ENCODE measurements around the gene HORMAD2. TPM values are rescaled to one million over a fixed set of nuclear protein-coding genes. Genes with fewer than 3 reads are reported as not detected.

Gene HORMAD2
- total and polyA plus RNA-seq, 9 of the 15 experiments (the other 6 are each of a cell fraction or from before 2014, with no cell fraction given) = not detected

DNA sequence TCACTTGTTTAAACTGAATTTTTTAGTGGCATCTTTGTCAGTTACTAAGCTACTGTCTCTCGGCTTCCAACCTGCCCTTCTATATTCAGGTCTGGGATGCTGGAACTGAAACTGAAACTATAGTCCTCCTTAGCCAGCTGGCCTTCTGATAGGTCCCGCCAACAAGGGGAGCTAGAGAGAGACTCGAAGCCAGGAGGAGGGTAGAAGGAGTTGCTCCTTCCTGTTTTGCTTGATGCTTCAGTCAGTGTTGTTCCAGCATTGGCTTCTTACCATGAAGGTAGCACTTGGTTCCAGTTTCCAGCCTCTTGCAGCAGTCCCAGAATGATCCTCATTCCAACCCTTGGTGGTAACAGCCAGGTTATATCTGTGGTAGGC lies 32.9 kb upstream of the HORMAD2 start (continued):
- TF ChIP-seq, protein P1, sequence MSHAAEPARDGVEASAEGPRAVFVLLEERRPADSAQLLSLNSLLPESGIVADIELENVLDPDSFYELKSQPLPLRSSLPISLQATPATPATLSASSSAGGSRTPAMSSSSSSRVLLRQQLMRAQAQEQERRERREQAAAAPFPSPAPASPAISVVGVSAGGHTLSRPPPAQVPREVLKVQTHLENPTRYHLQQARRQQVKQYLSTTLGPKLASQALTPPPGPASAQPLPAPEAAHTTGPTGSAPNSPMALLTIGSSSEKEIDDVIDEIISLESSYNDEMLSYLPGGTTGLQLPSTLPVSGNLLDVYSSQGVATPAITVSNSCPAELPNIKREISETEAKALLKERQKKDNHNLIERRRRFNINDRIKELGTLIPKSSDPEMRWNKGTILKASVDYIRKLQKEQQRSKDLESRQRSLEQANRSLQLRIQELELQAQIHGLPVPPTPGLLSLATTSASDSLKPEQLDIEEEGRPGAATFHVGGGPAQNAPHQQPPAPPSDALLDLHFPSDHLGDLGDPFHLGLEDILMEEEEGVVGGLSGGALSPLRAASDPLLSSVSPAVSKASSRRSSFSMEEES (CRISPR knock-in tag; IDR thresholded peaks at IDR 0.05) = no peak
- TF ChIP-seq ZNF696 (CRISPR knock-in tag; conservative IDR thresholded peaks at IDR 0.05) (no peak), YY1 (IDR thresholded peaks at IDR 0.05; ENCODE audit: borderline replicate concordance in 1 of 3, control insufficient read depth in 1 of 3, extremely low read depth in 1 of 3, insufficient read depth in 3 of 3, insufficient read length in 1 of 3, insufficient replicate concordance in 2 of 3, low read depth in 1 of 3, low read length in 2 of 3) (no peak), TRIM28 (IDR thresholded peaks at IDR 0.05) (no peak), FOXM1 (IDR thresholded peaks at IDR 0.05; ENCODE audit: low read depth) (no peak), FOXM1 (CRISPR knock-in tag; IDR thresholded peaks at IDR 0.05; ENCODE audit: low read depth) (no peak), ZNF76 (CRISPR knock-in tag; IDR thresholded peaks at IDR 0.05; ENCODE audit: borderline replicate concordance) (no peak), GABPA (tag; conservative IDR thresholded peaks at IDR 0.05; ENCODE audit: low read depth) (peak; percentile 58), ETV1 (tag; conservative IDR thresholded peaks at IDR 0.05; ENCODE audit: low read depth) (peak; percentile 36; the same call in 1 of the 2 replicates)
- TF ChIP-seq, protein P2, sequence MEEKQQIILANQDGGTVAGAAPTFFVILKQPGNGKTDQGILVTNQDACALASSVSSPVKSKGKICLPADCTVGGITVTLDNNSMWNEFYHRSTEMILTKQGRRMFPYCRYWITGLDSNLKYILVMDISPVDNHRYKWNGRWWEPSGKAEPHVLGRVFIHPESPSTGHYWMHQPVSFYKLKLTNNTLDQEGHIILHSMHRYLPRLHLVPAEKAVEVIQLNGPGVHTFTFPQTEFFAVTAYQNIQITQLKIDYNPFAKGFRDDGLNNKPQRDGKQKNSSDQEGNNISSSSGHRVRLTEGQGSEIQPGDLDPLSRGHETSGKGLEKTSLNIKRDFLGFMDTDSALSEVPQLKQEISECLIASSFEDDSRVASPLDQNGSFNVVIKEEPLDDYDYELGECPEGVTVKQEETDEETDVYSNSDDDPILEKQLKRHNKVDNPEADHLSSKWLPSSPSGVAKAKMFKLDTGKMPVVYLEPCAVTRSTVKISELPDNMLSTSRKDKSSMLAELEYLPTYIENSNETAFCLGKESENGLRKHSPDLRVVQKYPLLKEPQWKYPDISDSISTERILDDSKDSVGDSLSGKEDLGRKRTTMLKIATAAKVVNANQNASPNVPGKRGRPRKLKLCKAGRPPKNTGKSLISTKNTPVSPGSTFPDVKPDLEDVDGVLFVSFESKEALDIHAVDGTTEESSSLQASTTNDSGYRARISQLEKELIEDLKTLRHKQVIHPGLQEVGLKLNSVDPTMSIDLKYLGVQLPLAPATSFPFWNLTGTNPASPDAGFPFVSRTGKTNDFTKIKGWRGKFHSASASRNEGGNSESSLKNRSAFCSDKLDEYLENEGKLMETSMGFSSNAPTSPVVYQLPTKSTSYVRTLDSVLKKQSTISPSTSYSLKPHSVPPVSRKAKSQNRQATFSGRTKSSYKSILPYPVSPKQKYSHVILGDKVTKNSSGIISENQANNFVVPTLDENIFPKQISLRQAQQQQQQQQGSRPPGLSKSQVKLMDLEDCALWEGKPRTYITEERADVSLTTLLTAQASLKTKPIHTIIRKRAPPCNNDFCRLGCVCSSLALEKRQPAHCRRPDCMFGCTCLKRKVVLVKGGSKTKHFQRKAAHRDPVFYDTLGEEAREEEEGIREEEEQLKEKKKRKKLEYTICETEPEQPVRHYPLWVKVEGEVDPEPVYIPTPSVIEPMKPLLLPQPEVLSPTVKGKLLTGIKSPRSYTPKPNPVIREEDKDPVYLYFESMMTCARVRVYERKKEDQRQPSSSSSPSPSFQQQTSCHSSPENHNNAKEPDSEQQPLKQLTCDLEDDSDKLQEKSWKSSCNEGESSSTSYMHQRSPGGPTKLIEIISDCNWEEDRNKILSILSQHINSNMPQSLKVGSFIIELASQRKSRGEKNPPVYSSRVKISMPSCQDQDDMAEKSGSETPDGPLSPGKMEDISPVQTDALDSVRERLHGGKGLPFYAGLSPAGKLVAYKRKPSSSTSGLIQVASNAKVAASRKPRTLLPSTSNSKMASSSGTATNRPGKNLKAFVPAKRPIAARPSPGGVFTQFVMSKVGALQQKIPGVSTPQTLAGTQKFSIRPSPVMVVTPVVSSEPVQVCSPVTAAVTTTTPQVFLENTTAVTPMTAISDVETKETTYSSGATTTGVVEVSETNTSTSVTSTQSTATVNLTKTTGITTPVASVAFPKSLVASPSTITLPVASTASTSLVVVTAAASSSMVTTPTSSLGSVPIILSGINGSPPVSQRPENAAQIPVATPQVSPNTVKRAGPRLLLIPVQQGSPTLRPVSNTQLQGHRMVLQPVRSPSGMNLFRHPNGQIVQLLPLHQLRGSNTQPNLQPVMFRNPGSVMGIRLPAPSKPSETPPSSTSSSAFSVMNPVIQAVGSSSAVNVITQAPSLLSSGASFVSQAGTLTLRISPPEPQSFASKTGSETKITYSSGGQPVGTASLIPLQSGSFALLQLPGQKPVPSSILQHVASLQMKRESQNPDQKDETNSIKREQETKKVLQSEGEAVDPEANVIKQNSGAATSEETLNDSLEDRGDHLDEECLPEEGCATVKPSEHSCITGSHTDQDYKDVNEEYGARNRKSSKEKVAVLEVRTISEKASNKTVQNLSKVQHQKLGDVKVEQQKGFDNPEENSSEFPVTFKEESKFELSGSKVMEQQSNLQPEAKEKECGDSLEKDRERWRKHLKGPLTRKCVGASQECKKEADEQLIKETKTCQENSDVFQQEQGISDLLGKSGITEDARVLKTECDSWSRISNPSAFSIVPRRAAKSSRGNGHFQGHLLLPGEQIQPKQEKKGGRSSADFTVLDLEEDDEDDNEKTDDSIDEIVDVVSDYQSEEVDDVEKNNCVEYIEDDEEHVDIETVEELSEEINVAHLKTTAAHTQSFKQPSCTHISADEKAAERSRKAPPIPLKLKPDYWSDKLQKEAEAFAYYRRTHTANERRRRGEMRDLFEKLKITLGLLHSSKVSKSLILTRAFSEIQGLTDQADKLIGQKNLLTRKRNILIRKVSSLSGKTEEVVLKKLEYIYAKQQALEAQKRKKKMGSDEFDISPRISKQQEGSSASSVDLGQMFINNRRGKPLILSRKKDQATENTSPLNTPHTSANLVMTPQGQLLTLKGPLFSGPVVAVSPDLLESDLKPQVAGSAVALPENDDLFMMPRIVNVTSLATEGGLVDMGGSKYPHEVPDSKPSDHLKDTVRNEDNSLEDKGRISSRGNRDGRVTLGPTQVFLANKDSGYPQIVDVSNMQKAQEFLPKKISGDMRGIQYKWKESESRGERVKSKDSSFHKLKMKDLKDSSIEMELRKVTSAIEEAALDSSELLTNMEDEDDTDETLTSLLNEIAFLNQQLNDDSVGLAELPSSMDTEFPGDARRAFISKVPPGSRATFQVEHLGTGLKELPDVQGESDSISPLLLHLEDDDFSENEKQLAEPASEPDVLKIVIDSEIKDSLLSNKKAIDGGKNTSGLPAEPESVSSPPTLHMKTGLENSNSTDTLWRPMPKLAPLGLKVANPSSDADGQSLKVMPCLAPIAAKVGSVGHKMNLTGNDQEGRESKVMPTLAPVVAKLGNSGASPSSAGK (IDR thresholded peaks at IDR 0.05) = no peak
- TF ChIP-seq, protein P3, sequence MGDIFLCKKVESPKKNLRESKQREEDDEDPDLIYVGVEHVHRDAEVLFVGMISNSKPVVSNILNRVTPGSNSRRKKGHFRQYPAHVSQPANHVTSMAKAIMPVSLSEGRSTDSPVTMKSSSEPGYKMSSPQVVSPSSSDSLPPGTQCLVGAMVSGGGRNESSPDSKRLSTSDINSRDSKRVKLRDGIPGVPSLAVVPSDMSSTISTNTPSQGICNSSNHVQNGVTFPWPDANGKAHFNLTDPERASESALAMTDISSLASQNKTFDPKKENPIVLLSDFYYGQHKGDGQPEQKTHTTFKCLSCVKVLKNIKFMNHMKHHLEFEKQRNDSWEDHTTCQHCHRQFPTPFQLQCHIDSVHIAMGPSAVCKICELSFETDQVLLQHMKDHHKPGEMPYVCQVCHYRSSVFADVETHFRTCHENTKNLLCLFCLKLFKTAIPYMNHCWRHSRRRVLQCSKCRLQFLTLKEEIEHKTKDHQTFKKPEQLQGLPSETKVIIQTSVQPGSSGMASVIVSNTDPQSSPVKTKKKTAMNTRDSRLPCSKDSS (IDR thresholded peaks at IDR 0.05; ENCODE audit: low read depth, partially characterized antibody) = no peak
- TF ChIP-seq, protein P4, sequence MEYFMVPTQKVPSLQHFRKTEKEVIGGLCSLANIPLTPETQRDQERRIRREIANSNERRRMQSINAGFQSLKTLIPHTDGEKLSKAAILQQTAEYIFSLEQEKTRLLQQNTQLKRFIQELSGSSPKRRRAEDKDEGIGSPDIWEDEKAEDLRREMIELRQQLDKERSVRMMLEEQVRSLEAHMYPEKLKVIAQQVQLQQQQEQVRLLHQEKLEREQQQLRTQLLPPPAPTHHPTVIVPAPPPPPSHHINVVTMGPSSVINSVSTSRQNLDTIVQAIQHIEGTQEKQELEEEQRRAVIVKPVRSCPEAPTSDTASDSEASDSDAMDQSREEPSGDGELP (CRISPR knock-in tag; IDR thresholded peaks at IDR 0.05; ENCODE audit: borderline replicate concordance) = peak; percentile 43; the same call in 1 of the 2 replicates
